NCI-H1417 treated with DMSO at 0.1 percent for 48 hours (cell line): ENCODE results near the gene ENPP1.
A peak's percentile ranks its signal among the peaks of the same experiment; 100 is the strongest.

Source experiments
- DNase-seq: peaks from one replicate; lab custom pipeline; 2025; lab: John Stamatoyannopoulos, UW

ENPP1 gene

DNA sequence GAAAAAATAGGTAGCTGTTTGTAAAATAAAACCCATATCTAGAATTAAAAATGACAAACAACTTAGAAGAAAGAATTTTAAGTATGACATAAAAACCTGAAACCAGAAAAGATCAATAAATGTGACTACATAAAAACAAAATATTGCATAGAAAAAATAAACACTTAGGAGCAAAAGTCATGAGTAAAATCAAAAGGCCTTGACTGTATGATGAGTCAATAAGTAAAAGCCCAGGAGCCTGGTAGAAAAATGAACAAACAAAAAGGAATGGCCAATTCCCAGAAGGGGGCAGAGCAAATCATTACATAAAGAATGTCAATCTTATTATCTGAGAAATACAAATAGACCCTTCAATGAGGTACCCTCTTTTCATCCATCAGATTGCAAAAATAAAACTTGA lies 20.7 kb upstream of the ENPP1 start:
- no peak for DNase-seq

DNA sequence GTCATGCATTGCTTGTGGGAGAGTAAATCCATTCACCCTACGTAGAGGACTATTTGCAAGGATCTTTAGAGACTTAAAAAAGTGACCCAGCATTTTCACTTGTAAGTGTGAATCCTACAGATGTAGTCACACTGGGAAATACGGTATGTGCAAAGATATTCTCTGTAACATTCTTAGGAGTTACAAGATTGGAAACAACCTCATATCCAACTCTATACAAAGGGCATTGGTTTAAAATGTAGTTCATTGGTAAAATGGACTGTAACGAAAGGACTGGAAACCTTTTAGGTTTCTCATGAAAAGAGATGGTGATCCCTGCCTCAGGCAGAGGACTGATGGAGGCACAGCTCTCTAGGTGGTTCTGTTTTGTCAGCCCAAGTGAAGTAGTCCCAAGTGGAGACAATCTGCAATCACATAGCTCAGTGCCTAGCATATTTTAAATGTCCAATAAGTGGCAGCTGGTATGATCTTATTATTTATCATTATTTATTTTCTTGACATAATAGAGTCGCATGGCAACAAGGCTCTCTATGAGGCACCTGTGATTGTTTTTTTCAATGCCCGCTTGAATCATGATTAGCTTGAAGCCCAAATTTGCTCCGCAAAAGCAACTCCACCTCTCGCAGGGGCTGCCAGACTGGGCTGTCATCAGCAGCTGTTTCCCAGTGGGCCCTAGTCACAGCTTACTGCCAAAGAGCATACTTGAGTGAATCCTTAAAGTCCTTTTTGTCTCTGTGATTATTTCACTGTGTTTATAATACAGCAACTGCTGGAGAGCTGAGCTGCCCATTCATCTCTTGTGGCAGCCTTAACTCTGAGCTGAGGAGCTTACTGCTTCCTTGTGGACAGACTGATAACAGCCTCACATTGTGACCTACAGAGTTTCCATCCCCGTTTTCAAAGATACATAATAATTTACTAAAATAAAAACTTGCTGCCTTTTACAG lies 19.8 kb upstream of the ENPP1 start:
- peak; percentile 35 for DNase-seq

DNA sequence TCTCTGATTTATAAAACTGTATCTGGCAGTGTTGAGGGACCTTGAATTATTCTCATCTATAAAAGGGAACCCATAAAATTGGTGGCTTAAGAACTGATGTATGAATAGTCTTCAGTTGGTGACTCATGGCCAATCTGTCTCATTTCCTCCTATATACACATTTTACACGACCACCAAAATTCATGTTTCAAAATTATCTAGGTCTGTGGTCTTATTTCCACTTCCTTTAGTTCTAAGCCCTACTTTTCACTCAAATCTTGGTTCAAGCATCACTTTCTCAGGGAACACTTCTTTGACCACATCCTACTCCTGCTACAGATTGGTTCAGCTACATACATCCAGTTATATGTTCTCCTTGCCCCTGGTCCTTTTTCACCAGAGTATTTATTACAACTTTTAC lies 18.6 kb upstream of the ENPP1 start:
- no peak for DNase-seq

DNA sequence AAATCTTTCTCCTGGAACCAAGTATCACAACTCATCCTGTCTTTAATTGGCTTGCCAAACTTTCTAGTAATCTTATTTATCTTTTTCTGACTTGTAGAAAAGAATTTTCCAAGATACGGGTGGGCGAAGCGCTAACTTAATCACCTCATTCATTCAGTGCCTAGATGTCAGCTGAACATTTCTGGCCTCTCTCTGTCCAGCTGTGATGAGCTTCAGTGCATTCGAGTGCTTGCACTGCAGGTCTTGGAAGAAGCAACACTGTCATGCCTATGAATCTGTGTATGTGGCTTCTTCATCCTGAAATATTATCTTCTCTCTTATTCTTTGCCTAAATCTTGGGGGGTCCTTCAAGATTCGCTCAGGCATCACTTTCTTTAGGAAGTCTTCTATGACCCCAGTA lies 16.3 kb upstream of the ENPP1 start:
- DNase-seq = no peak

DNA sequence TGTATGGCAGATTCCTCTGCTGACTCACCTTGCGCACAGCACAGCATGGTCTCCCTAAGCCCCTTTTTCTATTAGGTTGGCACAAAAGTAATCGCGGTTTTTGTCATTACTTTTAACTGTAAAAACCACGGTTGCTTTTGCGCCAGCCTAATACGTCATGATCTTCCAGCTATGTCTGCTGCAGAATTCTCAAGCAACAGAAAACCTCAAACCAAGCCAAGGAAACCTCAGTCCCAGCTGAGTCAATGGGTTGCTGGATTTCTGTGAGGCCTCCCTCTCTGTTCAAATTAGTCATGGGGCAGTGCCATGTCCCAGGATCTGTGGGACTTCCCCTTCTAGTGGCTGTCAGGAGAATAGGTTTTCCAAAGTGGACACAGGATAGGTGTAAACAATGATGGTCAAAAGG lies 15.7 kb upstream of the ENPP1 start:
- DNase-seq = no peak

GRCh38 chr6:131795366-131795765 lies 12.5 kb upstream of the ENPP1 start:
- no peak for DNase-seq

DNA sequence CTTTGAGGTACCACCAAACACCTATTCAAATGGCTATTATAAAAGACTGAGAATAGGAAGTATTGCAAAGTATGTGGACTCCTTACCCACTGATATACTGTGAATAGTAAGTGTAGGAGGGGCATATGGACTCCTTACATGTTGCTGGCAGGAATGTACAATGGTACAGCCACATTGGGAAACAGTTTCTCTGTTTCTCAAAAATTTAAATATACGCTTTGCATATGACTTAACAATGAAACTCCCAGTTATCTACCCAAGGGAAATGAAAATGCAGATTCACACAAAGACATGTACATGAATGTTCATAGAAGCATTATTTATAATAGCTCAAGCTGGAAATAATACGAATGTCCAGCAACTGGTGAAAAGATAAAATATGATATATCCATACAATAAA lies 5.5 kb upstream of the ENPP1 start:
- DNase-seq = no peak

GRCh38 chr6:131803007-131803769 lies 4.6 kb upstream of the ENPP1 start:
- DNase-seq = no peak

- no peak for DNase-seq
These were observed 3.7 kb upstream of the ENPP1 start for GRCh38 chr6:131804131-131804530.

- DNase-seq = no peak
These were observed 538 bp upstream of the ENPP1 start for GRCh38 chr6:131807321-131807643.

GRCh38 chr6:131808460-131809269 lies 845 bp downstream of the ENPP1 start:
- DNase-seq = no peak

- DNase-seq = no peak
These were observed 3.7 kb downstream of the ENPP1 start for GRCh38 chr6:131811500-131811899.

GRCh38 chr6:131813991-131814390 lies 6.2 kb downstream of the ENPP1 start:
- DNase-seq = no peak

DNA sequence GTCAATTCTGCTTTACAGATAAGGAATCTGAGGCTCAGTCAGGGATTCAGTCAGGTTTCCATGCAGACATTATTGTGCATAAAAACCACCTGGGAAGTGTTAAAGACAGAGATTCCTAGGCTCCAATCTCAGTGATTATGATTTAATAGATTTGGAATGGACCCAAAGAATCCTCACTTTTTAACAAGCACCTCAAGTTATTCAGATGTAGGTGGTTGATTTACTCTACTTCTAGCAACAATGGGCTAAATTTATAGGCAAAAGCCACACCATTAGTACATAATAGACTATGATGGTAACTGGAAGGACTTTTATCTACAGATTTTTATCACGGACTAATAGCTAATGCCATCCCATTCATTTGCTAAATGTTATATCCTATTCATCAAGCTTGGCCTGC lies 9.0 kb downstream of the ENPP1 start:
- DNase-seq = no peak

- no peak for DNase-seq
These were observed 11.8 kb downstream of the ENPP1 start for GRCh38 chr6:131819572-131820124.

GRCh38 chr6:131821010-131821807 lies 13.4 kb downstream of the ENPP1 start:
- DNase-seq = no peak

DNA sequence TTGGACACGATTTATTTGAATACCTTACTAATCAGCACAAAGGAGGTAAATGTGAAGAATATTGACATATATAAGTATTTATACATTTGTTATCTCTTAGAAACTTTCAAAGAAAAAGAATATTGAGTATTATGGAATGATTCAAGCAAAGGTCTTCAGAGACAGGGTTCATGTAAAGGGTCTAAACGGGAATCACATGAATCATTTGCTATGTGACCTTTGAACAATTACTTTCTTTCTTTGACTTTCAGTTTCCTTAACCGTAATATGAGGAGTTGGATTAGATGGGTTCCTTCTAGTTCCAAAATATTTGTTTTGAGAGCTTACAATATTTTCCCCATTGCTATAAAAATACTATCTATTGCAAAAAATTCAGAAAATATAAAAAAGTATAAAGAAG lies 14.3 kb downstream of the ENPP1 start:
- DNase-seq = no peak

GRCh38 chr6:131823276-131823902 lies 15.6 kb downstream of the ENPP1 start:
- DNase-seq = no peak

DNA sequence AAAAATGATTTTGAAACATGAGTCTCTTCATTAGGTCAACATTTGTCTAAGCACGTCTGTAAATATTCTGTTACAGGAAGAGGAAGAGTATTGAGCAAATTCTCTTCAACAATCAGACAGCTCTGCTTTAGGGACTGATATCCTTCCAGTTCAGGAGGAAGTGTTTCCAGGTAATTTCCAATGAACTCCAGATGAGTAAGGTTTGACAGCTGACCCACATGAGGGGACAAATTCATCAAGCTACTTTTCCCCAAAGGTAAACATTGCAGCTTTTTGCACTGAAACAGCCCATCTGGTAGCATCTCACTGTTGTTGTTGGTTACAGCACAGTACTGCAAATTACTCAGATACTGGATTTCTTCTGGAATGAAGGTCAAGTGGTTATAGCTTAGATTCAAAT lies 18.1 kb downstream of the ENPP1 start:
- DNase-seq = no peak

DNA sequence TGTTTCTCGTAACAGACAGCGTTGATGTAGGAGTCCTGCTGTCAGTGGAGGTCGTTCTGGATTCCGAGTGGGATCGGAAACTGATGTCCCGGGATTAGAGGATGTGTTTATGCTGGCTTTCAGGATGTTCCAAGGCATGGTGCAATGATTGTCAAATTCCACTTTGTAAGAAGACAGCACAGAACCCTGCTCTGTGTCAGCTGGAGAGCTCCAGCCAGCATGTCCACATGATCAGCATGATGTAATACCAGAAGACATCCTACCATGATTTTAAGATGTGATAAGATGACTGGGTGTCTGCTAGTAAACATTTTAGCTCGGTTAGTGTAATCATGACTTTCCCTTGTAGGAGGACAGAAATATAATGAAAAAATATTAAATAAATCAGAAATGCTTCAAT lies 20.3 kb downstream of the ENPP1 start:
- no peak for DNase-seq

- no peak for DNase-seq
These were observed 21.1 kb downstream of the ENPP1 start for GRCh38 chr6:131828951-131829350.
